Stomach (tissue), 4 donors: ENCODE measurements around the gene ZPR1.

ENCODE experiments used
- POLR2A ChIP-seq, 4 donors: fragments of 450-650 bp; IDR thresholded peaks; one replicate each; pipeline ENCODE4 v1.6.1; 2016; ENCODE audit warnings: antibody characterized with exemption in 4 of 4, control low read depth in 2 of 4, mild to moderate bottlenecking in 1 of 4, moderate library complexity in 1 of 4
- POLR2AphosphoS5 ChIP-seq, 3 donors: sonication (generic); formaldehyde crosslinking; IDR thresholded peaks; one replicate each; pipeline ENCODE4 v1.6.1; 2016; ENCODE audit warnings: antibody characterized with exemption in 3 of 3
- TF ChIP-seq, protein P1 (sequence below), 7 experiments: fragments of 450-650 bp in 4 of 7; fragments of 200-600 bp in 3 of 7; sonication (generic) in 3 of 7; IDR thresholded peaks; one replicate each; pipeline ENCODE4 v1.5.1; 2016 to 2019; ENCODE audit warnings: antibody characterized with exemption in 7 of 7, control low read depth in 2 of 7, mild to moderate bottlenecking in 1 of 7

DNA sequence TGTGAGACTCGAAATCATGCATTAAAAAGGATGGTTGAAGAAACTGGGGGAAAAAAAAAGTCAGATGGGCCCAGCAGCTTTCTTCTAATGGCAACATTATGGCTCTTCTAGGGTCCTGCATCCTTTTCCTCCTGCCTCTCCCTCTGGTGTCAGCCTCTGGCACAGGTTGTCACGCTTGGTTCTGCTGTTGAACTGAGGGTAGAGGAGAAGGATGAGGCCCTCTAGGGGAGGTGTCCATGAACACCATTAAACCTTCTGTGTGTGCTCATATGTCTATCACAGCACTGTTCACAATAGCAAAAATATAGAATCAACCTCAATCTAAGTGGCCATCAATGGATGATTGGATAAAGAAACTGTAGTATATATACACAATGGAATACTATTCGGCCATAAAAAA is 51.1 kb downstream of the ZPR1 start:
- TF ChIP-seq, protein P1, sequence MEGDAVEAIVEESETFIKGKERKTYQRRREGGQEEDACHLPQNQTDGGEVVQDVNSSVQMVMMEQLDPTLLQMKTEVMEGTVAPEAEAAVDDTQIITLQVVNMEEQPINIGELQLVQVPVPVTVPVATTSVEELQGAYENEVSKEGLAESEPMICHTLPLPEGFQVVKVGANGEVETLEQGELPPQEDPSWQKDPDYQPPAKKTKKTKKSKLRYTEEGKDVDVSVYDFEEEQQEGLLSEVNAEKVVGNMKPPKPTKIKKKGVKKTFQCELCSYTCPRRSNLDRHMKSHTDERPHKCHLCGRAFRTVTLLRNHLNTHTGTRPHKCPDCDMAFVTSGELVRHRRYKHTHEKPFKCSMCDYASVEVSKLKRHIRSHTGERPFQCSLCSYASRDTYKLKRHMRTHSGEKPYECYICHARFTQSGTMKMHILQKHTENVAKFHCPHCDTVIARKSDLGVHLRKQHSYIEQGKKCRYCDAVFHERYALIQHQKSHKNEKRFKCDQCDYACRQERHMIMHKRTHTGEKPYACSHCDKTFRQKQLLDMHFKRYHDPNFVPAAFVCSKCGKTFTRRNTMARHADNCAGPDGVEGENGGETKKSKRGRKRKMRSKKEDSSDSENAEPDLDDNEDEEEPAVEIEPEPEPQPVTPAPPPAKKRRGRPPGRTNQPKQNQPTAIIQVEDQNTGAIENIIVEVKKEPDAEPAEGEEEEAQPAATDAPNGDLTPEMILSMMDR (IDR thresholded peaks at IDR 0.05) = no peak
- TF ChIP-seq POLR2A (IDR thresholded peaks at IDR 0.05) (no peak), POLR2AphosphoS5 (IDR thresholded peaks at IDR 0.05) (no peak)
